ENCODE data around the gene MYRIP.
"Not testable (repeated sequence)": the region's sequence is repeated elsewhere in the genome, so short reads cannot be mapped to it uniquely, and the experiment has no call there.

The MYRIP gene

GRCh38 chr3:39808467-39809180, 785 bp upstream of the MYRIP start:
- no peak for DNase-seq

GRCh38 chr3:39809995-39810595, 686 bp downstream of the MYRIP start:
- DNase-seq: no peak

GRCh38 chr3:39810647-39811161, 1.3 kb downstream of the MYRIP start:
- DNase-seq: no peak

- DNase-seq: no peak
These were observed 2.2 kb downstream of the MYRIP start for GRCh38 chr3:39811561-39811960.

- DNase-seq: no peak
These were observed 3.1 kb downstream of the MYRIP start for GRCh38 chr3:39812537-39812936.

- DNase-seq: no peak
These were observed 4.6 kb downstream of the MYRIP start for GRCh38 chr3:39814007-39814406.

- no peak for DNase-seq
These were observed 10.5 kb downstream of the MYRIP start for GRCh38 chr3:39819899-39820298.

GRCh38 chr3:39833764-39834163, 24.4 kb downstream of the MYRIP start:
- DNase-seq: not testable (repeated sequence)

- no peak for DNase-seq
These were observed 30.1 kb downstream of the MYRIP start for GRCh38 chr3:39839484-39839883.

GRCh38 chr3:39843440-39843839, 34.0 kb downstream of the MYRIP start:
- DNase-seq: no peak

GRCh38 chr3:39848365-39848764, 39.0 kb downstream of the MYRIP start:
- DNase-seq: no peak

GRCh38 chr3:39849992-39850715, 40.7 kb downstream of the MYRIP start:
- no peak for DNase-seq

- DNase-seq: no peak
These were observed 41.3 kb downstream of the MYRIP start for GRCh38 chr3:39850716-39851032.

GRCh38 chr3:39855517-39855916, 46.1 kb downstream of the MYRIP start:
- no peak for DNase-seq

- DNase-seq: no peak
These were observed 60.5 kb downstream of the MYRIP start for GRCh38 chr3:39869890-39870289.

- DNase-seq: no peak
These were observed 61.3 kb downstream of the MYRIP start for GRCh38 chr3:39870706-39871105.

- no peak for DNase-seq
These were observed 70.2 kb downstream of the MYRIP start for GRCh38 chr3:39879581-39879980.

GRCh38 chr3:39882111-39882510, 72.7 kb downstream of the MYRIP start:
- no peak for DNase-seq

- no peak for DNase-seq
These were observed 82.7 kb downstream of the MYRIP start for GRCh38 chr3:39892068-39892467.

GRCh38 chr3:39896184-39896583, 86.8 kb downstream of the MYRIP start:
- DNase-seq: no peak

- no peak for DNase-seq
These were observed 91.1 kb downstream of the MYRIP start for GRCh38 chr3:39900462-39901002.

GRCh38 chr3:39903253-39903652, 93.8 kb downstream of the MYRIP start:
- DNase-seq: no peak

- no peak for DNase-seq
These were observed 96.4 kb downstream of the MYRIP start for GRCh38 chr3:39905788-39906187.

GRCh38 chr3:39907981-39908380, 98.6 kb downstream of the MYRIP start:
- DNase-seq: no peak
